Fibroblast of mammary gland (primary cell): ENCODE data around the gene SRRM2.
A peak's percentile ranks its signal among the peaks of the same experiment; 100 is the strongest.

Source experiments
- DNase-seq: peaks from one replicate; pipeline ENCODE4 v3.0.0-alpha.2; 2010; ENCODE audit warnings: low read depth
- H3K4me3 ChIP-seq: 2 replicates; pipeline ENCODE4 v1.5.1; 2011; ENCODE audit warnings: low read depth, mild to moderate bottlenecking, low read length, moderate library complexity; ENCODE audit not compliant: control insufficient read depth
- TF ChIP-seq, protein P1 (sequence below): conservative IDR thresholded peaks from 2 replicates; pipeline ENCODE4 v1.5.1; 2011; ENCODE audit warnings: low read depth, low read length, inconsistent platforms; ENCODE audit not compliant: control insufficient read depth, insufficient read depth

The SRRM2 gene

GRCh38 chr16:2773188-2773968 is 20.9 kb downstream of the SRRM2 start:
- no peak overlapping the region for H3K4me3 ChIP-seq
- TF ChIP-seq, protein P1, sequence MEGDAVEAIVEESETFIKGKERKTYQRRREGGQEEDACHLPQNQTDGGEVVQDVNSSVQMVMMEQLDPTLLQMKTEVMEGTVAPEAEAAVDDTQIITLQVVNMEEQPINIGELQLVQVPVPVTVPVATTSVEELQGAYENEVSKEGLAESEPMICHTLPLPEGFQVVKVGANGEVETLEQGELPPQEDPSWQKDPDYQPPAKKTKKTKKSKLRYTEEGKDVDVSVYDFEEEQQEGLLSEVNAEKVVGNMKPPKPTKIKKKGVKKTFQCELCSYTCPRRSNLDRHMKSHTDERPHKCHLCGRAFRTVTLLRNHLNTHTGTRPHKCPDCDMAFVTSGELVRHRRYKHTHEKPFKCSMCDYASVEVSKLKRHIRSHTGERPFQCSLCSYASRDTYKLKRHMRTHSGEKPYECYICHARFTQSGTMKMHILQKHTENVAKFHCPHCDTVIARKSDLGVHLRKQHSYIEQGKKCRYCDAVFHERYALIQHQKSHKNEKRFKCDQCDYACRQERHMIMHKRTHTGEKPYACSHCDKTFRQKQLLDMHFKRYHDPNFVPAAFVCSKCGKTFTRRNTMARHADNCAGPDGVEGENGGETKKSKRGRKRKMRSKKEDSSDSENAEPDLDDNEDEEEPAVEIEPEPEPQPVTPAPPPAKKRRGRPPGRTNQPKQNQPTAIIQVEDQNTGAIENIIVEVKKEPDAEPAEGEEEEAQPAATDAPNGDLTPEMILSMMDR, result no peak
- DNase-seq, result peak; percentile 75

- TF ChIP-seq, protein P1, result no peak
- DNase-seq, result no peak
These were observed 21.9 kb downstream of the SRRM2 start for GRCh38 chr16:2774161-2774891.

GRCh38 chr16:2775131-2775716 is 22.8 kb downstream of the SRRM2 start:
- TF ChIP-seq, protein P1, result no peak
- DNase-seq, result no peak
- peak overlapping the region; percentile 70 for H3K4me3 ChIP-seq

More at GRCh38 chr16:2774161-2774891, 21.9 kb downstream of the SRRM2 start:
- no peak overlapping the region for H3K4me3 ChIP-seq

DNA sequence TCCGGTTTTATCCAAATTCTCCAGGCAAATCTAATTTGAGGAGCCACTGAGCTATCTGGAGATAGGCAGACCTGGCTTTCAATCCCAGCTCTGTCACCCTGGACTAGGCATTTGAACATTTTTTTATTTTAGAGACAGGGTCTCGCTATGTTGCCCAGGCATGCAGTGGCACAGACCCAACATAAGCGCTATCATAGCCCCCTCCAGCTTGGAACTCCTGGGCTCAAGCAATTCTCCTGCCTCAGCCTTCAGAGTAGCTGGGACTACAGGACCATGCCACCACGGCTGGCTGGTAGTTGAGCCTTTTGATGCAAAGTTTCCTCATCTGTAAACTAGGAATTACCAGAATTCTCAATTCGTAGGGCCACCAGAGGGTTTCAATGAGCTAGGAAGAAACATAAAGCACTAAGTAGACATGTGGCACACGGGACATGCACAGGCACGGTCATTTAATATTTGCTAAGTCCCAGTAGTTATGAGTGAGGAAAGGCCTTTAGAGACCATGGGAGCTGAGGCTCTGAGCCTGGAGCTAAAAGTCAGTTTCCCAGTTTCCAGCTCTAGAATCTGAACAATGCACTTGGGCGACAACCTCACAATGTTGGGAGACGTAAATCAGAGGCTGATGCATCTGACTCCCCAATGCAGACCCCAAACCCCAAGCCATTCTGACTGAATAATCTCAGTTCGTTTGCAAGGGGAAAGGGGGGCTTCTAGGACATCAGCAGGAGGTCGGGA is 23.5 kb downstream of the SRRM2 start:
- peak overlapping the region; percentile 70 for H3K4me3 ChIP-seq
- TF ChIP-seq, protein P1, result no peak
- no peak for DNase-seq

GRCh38 chr16:2776500-2777139 is 24.2 kb downstream of the SRRM2 start:
- DNase-seq, result no peak
- TF ChIP-seq, protein P1, result no peak
- peak overlapping the region; percentile 70 for H3K4me3 ChIP-seq
